Tibial nerve (tissue), 3 donors: ENCODE measurements around the gene RUNDC3A.

Source experiments
- CTCF ChIP-seq, 5 experiments: fragments of 200-600 bp in 3 of 5; fragments of 450-650 bp in 2 of 5; sonication (generic) in 3 of 5; IDR thresholded peaks; one replicate each; pipeline ENCODE4 v1.5.1; 2016 to 2019; ENCODE audit warnings: antibody characterized with exemption in 5 of 5, mild to moderate bottlenecking in 3 of 5, moderate library complexity in 2 of 5
- POLR2A ChIP-seq, 2 donors: fragments of 450-650 bp; IDR thresholded peaks; one replicate each; pipeline ENCODE4 v1.6.1; 2017; ENCODE audit warnings: antibody characterized with exemption in 2 of 2, mild to moderate bottlenecking in 2 of 2, moderate library complexity in 2 of 2

GRCh38 chr17:44308865-44309264 is 464 bp downstream of the RUNDC3A start:
- no peak for TF ChIP-seq CTCF (IDR thresholded peaks at IDR 0.05)
- TF ChIP-seq POLR2A (IDR thresholded peaks at IDR 0.05), result no peak
